Activated CD4-positive, CD25-positive, alpha-beta regulatory T cell treated with anti-CD3 and anti-CD28 coated beads, Interleukin-2, amount 50 U/mL, for 72 hours (primary cell): ENCODE measurements around the gene PPP6R1.

Source experiments
- DNase-seq: peaks from one replicate; pipeline ENCODE4 v3.0.0; 2021

PPP6R1 gene

DNA sequence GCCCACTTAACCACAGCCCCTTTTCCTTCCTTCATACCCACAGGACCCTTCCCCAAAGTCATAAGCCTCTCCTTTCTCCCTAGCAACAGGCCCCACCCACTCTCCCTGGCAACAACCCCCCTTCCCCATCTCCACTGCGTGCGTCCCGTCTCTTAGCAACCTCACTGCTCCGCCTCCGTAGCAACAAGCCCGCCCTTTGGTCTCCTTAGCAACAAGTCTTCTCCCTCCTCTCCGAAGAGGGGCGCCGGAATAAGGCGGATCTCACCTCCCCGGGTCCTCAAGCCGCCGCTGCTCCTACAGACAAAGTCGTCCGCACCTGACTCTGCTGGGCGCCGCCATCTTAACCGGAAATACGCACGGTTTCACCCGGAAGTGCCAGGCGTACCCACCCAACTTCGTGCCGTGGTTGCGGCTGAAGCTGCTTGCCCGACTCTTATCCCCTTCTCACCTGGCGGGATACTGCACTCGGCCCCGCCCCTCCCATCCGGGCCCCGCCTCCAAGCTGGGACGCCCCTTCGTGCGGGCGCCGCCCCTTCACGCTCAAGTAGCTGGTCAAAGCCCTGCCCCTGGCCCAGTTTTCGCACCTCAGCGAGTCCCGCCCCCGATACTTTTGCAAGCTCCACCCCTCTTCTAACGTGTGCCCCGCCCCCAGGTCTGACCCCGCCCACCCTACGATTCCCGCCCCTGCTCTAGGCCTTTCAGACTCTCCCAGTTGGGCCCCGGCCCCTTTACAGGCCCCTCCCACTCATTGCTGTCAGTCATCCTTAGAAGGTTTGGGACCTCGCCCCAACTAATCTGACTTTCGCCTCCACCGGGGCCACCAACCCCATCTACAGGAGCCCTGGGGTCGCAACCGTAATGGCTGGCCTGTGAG is 21.2 kb upstream of the PPP6R1 start, which contains the start of gene HSPBP1:
TSS of gene HSPBP1 (minus strand) at position 341 of the 874 bp plus-strand sequence. CDS start 502 bp downstream, outside the sequence.
- peak; percentile 94 for DNase-seq

GRCh38 chr19:55279340-55279739 is 20.5 kb upstream of the PPP6R1 start:
- DNase-seq: no peak

GRCh38 chr19:55278391-55279135 is 19.7 kb upstream of the PPP6R1 start:
- no peak for DNase-seq

- DNase-seq: no peak
Measured at GRCh38 chr19:55277494-55277893, 18.7 kb upstream of the PPP6R1 start.

- no peak for DNase-seq
Measured at GRCh38 chr19:55276720-55277430, 18.1 kb upstream of the PPP6R1 start.

DNA sequence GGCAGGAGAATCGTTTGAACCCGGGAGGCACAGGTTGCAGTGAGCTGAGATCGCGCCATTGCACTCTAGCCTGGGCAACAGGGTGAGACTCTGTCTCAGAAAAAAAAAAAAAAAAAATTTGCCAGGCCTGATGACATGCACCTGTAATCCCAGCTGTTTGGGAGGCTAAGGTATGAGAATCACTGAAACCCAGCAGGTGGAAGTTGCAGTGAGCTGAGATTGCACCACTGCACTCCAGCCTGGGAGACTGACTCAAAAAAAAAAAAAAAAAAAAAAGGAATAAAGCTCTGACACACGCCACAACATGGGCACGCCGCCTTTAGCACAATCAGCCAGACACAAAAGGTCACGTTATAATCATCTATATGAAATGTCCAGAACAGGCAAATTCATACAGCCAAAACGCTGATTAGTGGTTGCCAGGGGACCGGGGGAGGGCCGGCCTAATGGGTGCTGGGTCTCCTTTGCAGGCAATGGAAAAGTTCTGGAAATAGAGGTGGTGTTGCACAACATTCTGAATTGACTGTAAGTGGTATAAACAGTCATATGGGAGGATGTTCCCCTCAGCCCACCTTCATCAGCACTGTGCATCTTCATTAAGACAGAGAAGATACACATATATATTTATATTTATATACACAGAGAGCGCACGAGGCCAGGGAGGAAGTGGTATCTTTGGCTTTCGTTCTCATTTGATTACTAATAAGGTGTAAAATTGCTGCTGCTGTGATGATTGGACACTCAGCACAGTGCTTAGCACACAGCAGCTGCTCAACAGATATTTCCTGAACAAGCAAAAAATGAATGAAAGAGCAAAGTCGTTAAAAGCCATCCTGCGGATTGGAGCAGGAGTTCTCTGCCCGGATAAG is 17.3 kb upstream of the PPP6R1 start:
- DNase-seq: no peak

DNA sequence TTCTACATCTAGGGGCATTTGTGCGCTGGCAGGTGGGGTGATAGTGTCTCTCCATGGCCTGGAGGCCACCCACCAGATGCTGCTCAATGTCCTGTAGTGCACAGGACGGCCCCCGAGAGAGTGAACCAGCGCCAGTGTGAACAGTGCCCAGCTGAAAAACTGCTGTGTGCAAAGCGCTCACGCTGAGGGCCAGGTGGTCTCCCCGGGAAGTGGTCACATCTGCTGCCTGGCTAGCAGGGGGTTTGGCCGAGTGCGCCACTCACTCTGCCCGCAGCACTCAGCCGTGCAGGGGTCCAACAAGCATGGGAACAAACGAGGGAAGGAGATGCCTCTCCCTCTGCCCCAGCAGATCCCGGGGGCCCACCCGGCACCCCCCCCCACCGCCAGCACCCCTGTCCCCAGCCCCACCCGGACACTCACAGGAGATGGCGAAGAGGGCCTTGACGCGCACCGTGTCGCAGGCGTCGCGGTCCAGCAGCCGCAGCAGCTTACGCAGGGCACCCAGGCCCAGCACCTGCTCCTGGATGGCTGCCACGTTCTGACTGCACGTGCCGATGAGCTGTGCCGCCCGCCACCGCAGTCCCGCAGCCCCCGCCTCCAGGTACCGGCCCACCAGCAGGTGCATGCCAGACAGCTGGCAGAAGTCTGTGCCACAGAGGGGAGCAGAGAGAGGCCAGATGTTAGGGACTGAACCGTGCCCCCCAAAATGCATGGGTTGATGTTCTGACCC is 15.3 kb upstream of the PPP6R1 start:
- DNase-seq: no peak

GRCh38 chr19:55272142-55272541 is 13.3 kb upstream of the PPP6R1 start:
- DNase-seq: no peak

DNA sequence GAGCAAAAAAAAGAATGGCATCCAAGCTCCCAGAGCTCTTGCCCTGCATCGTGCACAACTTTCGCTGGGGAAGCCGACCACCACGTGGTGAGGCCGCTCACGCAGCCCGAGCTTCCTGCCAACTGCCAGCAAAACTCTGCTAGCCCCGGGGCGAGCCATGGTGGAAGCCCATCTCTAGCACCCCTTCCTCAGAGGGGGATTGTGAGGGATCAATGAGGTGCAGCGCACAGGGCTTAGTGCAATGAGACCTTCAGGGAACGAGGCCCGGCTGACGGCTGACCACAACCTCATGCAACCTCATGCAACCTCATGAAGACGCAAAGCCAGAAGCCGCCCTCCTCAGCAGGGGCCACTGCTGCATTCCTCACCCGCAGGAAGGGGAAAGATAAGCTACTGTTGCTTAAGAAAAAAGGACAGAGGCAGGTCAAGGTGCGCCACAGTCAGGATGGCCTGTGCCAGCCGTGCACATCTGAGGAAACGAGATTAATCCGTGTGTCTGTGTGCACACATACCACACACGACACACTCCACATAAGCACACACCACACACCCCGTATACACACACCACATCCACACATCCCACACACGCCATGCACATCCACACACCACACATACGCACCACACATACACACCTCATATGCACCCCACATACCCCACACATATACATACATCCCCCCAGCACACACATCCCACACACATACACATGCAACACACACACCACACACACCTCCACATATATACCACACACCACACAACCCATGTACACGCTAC is 11.5 kb upstream of the PPP6R1 start:
- no peak for DNase-seq

GRCh38 chr19:55269299-55269698 is 10.5 kb upstream of the PPP6R1 start:
- no peak for DNase-seq

- DNase-seq: no peak
Measured at GRCh38 chr19:55266840-55267239, 8.0 kb upstream of the PPP6R1 start.

DNA sequence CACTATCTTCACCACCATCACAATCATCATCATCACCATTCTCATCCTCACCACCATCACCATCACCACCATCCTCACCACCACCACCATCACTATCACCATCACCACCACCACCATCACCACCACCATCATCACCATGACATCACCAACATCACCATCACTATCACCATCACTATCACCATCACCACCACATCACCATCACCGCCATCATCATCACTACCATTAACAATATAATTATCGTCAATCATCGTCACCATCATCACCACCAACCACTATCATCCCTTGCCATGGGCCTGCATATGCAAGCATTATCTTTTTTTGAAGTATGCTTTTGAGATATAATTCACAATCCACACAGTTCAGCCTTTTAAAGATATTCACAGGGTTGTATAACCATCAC is 7.6 kb upstream of the PPP6R1 start:
- no peak for DNase-seq

- DNase-seq: no peak
Measured at GRCh38 chr19:55265723-55266386, 7.0 kb upstream of the PPP6R1 start.

- no peak for DNase-seq
Measured at GRCh38 chr19:55265173-55265572, 6.4 kb upstream of the PPP6R1 start.

DNA sequence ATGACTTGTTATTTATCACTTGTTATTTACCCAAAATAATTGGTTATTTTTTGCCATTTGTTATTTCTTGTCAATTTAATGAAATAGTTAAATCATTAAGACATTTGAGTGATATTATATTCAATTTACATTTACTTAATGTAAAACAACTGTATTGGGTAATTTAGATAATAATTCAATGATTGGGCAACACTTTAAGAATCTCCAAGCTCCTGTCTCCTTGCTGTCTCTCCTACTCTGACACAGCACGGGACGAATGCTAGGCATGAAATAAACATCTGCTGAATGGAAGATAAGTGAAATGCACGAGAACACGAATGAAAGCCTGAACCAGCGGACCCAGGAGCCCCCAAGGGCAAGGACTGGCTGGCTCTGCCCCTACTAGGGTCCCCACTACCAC is 5.7 kb upstream of the PPP6R1 start:
- no peak for DNase-seq

- DNase-seq: no peak
Measured at GRCh38 chr19:55262359-55262758, 3.5 kb upstream of the PPP6R1 start.

DNA sequence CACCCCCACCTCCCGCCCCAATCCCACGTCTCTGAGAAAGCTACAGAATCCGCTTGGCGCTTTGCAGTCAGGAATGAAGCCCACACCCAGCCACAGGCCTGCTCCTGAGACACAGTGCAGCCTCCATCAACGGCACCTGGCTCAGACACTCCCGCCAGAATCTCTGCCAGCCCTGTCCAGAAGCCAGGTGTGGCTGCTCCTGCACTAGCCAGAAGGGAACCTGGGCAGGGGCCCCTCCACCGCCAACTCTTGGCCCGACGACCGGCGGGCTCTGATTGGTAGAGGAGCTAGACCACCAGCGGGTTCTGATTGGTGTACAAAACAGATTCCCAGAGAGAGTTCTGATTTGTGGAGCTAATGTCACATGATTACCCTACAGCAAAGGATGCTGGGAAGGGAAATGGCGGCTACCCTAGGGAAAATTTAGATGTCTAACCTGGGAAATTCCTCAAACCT is 2.9 kb upstream of the PPP6R1 start:
- DNase-seq: no peak

DNA sequence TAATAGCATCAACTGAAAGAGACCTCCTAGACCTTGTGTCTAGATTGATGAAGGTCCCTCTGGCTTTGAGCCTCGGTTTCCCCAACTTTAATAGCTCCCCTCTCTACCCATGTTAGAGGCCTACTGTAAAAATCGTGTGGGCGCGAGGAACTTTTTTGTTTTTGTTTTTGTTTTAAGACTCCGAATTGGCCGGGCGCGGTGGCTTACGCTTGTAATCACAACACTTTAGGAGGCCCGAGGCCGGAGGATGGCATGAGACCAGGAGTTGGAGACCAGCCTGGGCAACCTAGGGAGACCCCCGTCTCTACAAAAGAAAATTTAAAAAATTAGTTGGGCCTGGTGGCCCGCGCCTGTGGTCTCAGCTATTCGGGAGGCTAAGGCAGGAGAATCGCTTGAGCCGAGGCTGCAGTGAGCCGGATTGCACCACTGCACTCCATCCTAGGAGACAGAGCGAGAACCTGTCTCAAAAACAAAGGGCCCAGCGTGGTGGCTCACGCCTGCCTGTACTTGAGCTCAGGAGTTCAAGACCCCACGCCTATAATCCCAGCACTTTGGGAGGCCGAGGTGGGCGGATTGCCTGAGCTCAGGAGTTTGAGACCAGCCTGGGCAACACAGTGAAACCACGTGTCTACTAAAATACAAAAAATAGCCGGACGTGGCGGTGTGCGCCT is 858 bp upstream of the PPP6R1 start:
- no peak for DNase-seq

GRCh38 chr19:55258476-55258827 is 365 bp downstream of the PPP6R1 start:
- peak; percentile 48 for DNase-seq
